Activated CD8-positive, alpha-beta T cell treated with anti-CD3 and anti-CD28 coated beads, Interleukin-2, amount 10 ng/mL, durations not matched to agents 7 days and 5 days (primary cell): ENCODE measurements around the gene TMPRSS13. TPM values are rescaled to one million over a fixed set of nuclear protein-coding genes. Genes with fewer than 3 reads are reported as not detected.

Experiments used
- ATAC-seq: fragments of 150-1000 bp; cut with Tn5 transposase; one replicate; pipeline ENCODE4 v1.10.0; 2021; ENCODE audit warnings: moderate library complexity
- CTCF ChIA-PET: fragments of 350-600 bp; sonication (Branson Sonifier 250); formaldehyde crosslinking; loops from one replicate; lab custom pipeline; 2021; ENCODE audit warnings: antibody characterized with exemption; lab: Charles Lee
- POLR2A ChIA-PET: fragments of 350-600 bp; sonication (Branson Sonifier 250); formaldehyde crosslinking; loops from one replicate; lab custom pipeline; 2021; ENCODE audit warnings: antibody characterized with exemption; lab: Charles Lee
- DNase-seq: peaks from one replicate; pipeline ENCODE4 v3.0.0-alpha.2; 2020
- H3K27ac Mint-ChIP-seq: one replicate; pipeline ENCODE4 v1.8.0; 2021; ENCODE audit warnings: mild to moderate bottlenecking, mixed read lengths
- H3K27me3 Mint-ChIP-seq: one replicate; pipeline ENCODE4 v1.8.0; 2021; ENCODE audit warnings: low read depth, mixed read lengths
- H3K36me3 Mint-ChIP-seq: one replicate; pipeline ENCODE4 v1.8.0; 2021; ENCODE audit warnings: low read depth, mixed read lengths
- H3K4me1 Mint-ChIP-seq: one replicate; pipeline ENCODE4 v1.8.0; 2021; ENCODE audit warnings: low read depth, mixed read lengths
- H3K4me3 Mint-ChIP-seq: one replicate; pipeline ENCODE4 v1.8.0; 2021; ENCODE audit warnings: mild to moderate bottlenecking, mixed read lengths
- H3K9me3 Mint-ChIP-seq: one replicate; pipeline ENCODE4 v1.8.0; 2022; ENCODE audit warnings: mixed read lengths; ENCODE audit not compliant: insufficient read depth
- total RNA-seq, 2 experiments: library from RNA; stranded (reverse); gene quantifications; one replicate each; pipeline ENCODE4 v1.2.3, GENCODE V29; 2021

TMPRSS13 gene
- total RNA-seq, 2 experiments from 2014 or later: 1.8 to 2.5 TPM

- Mint-ChIP-seq H3K4me1 (peaks cover 22% of the 10 kb centered on the region), H3K27ac (peak overlapping the region; percentile 53), H3K4me3 (no peak overlapping the region), H3K36me3 (no peaks in the 10 kb centered on the region), H3K27me3 (peaks cover 18% of the 10 kb centered on the region), H3K9me3 (no peaks in the 10 kb centered on the region)
- ChIA-PET POLR2A (interaction anchor here (0.6 kb wide), 1 partner anchor 1049 kb away, joined by 3 read pairs; no protein-coding TSS in a partner anchor), CTCF (interaction anchor here (0.5 to 3.9 kb wide), 5 partner anchors 11 to 86 kb away, joined by 3 to 21 read pairs (median 4); no protein-coding TSS in a partner anchor)
- no peak for ATAC-seq
- peak; percentile 16 for DNase-seq
Observed at GRCh38 chr11:117861151-117862018, 67.8 kb downstream of the TMPRSS13 start.

GRCh38 chr11:117860139-117860538 lies 69.1 kb downstream of the TMPRSS13 start:
- H3K9me3 Mint-ChIP-seq: no peaks in the 10 kb centered on the region
- CTCF ChIA-PET: interaction anchor here (1.4 to 3.9 kb wide), 3 partner anchors 17 to 193 kb away, joined by 4 to 21 read pairs (median 4); no protein-coding TSS in a partner anchor
- no peak overlapping the region for H3K27ac Mint-ChIP-seq
- no peaks in the 10 kb centered on the region for H3K36me3 Mint-ChIP-seq
- ATAC-seq: no peak
- POLR2A ChIA-PET: no interaction called here
- no peak for DNase-seq
- peaks cover 17% of the 10 kb centered on the region for H3K27me3 Mint-ChIP-seq
- no peak overlapping the region for H3K4me3 Mint-ChIP-seq
- peaks cover 22% of the 10 kb centered on the region for H3K4me1 Mint-ChIP-seq

DNA sequence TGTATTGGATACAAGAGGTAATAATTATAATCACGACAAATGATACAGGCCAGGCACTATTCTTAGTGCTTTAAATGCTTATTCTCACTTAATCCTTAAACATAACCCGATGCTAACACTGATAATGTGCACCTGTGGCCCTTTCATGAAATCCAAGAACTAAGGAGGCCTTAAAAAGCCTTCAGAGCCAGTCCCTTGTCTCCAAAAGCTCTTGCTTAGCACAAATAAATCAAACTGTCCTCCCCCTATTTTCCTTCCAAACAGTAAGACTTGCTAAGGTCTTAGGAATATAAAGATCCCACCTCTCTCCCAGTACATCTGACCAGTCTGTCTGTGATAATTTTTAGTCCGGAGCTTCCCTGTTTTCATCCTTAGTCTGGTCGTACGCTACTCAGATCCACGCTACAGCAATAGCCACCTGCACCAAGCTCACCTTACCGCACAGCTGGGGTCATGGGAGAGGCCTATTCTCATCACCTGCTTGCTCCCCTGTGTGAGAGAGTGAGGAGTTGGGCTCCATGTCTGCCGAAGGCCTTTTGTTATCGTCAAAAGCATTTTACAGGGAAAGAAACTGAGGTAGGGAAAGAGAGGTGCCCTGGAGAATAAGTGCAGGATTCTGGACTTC lies 69.6 kb downstream of the TMPRSS13 start:
- H3K27me3 Mint-ChIP-seq: peaks cover 17% of the 10 kb centered on the region
- POLR2A ChIA-PET: no interaction called here
- DNase-seq (peak; percentile 6), ATAC-seq (no peak)
- no peak overlapping the region for H3K4me3 Mint-ChIP-seq
- no peaks in the 10 kb centered on the region for H3K36me3 Mint-ChIP-seq
- H3K27ac Mint-ChIP-seq: no peak overlapping the region
- H3K9me3 Mint-ChIP-seq: no peaks in the 10 kb centered on the region
- H3K4me1 Mint-ChIP-seq: peaks cover 22% of the 10 kb centered on the region
- CTCF ChIA-PET: interaction anchor here (1.4 to 3.9 kb wide), 3 partner anchors 17 to 193 kb away, joined by 4 to 21 read pairs (median 4); no protein-coding TSS in a partner anchor

- ATAC-seq (no peak), DNase-seq (no peak)
- CTCF ChIA-PET: no interaction called here
Observed at GRCh38 chr11:117859061-117859460, 70.1 kb downstream of the TMPRSS13 start.

GRCh38 chr11:117857734-117858414 lies 71.3 kb downstream of the TMPRSS13 start:
- no peak overlapping the region for H3K4me3 Mint-ChIP-seq
- peaks cover 22% of the 10 kb centered on the region for H3K4me1 Mint-ChIP-seq
- peaks cover 14% of the 10 kb centered on the region for H3K27me3 Mint-ChIP-seq
- no peak for ATAC-seq
- no peak overlapping the region for H3K27ac Mint-ChIP-seq
- no peak for DNase-seq
- peaks cover 2% of the 10 kb centered on the region for H3K9me3 Mint-ChIP-seq
- H3K36me3 Mint-ChIP-seq: no peaks in the 10 kb centered on the region
- POLR2A ChIA-PET: no interaction called here
- CTCF ChIA-PET: no interaction called here

More at GRCh38 chr11:117859061-117859460, 70.1 kb downstream of the TMPRSS13 start:
- peaks cover 16% of the 10 kb centered on the region for H3K27me3 Mint-ChIP-seq
- POLR2A ChIA-PET: no interaction called here
- H3K36me3 Mint-ChIP-seq: no peaks in the 10 kb centered on the region
- H3K27ac Mint-ChIP-seq: no peak overlapping the region
- peaks cover 22% of the 10 kb centered on the region for H3K4me1 Mint-ChIP-seq
- H3K4me3 Mint-ChIP-seq: no peak overlapping the region
- H3K9me3 Mint-ChIP-seq: no peaks in the 10 kb centered on the region

DNA sequence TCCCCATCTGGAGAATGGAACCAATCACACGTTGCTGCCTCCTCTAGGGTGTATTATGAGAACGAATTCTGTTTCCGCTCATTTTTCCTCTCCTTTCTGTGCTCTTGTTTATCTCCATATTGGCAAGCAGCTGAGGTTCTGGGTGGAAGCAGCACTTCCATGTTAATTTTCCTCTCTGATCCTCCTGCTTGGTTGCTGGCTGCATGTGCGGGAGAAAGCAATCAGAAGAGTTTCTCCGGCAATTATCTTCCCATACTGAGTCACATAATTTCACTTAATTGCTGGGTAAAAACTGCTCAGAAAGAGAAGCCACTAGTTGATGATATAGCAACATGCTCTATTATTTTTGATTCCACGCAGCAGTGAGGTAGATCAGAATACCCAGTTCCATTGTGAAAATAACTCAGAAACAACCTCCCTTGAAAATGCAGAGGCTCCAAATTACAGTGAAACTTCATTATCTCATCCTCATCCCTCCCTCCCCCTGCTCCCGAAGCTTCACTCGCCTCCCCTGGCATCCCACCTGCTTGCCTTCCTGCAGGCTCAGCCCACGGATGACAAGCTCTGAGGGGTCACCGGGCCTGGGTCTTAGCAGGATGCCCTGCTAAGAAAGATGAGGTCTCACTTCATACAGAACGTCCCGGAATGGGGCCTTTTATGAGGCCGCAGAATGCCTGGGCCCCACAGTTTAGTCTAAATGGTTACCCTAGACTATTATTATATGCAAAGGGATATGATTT lies 73.1 kb downstream of the TMPRSS13 start:
- POLR2A ChIA-PET: interaction anchor here (0.7 kb wide), 1 partner anchor 249 kb away, joined by 3 read pairs; no protein-coding TSS in a partner anchor

DNA sequence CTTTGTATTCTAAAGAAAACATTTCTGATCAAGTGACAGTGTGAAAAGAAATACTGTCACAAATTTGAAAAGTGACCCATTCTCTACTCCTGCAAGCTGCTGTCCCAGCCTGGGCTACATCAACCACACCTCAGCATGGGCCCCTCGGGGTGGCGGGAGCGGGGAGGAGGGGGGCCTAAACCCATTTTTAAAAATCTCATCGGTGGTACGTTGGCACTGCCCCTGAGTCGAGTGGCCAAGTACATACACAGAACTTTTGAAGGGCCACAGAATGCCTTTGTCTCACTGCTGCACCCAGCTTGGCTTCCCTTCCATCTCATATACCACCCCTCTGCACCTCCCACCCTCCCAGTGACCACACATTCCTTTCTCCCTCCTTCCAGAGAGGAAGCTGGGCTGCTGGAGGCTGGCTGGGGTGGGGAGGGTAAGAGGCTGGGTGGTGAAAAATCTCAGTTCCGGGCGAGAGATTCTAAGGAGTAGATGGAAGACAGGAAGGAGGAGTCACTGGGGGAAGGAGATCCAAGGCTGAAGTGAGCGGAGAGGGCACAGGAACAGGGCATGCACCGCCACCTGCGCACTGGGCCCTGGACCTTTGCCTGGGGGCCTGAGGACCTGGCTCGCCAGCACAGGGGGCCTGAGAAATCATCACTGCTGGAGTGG lies 73.9 kb downstream of the TMPRSS13 start:
- Mint-ChIP-seq H3K27ac (no peak overlapping the region), H3K4me3 (no peak overlapping the region), H3K4me1 (peaks cover 1% of the 10 kb centered on the region), H3K9me3 (peaks cover 8% of the 10 kb centered on the region), H3K27me3 (peaks cover 21% of the 10 kb centered on the region), H3K36me3 (no peaks in the 10 kb centered on the region)
- ATAC-seq: no peak
- CTCF ChIA-PET: interaction anchor here (0.7 to 8.0 kb wide), 3 partner anchors 18 to 198 kb away, joined by 3 to 51 read pairs (median 3); no protein-coding TSS in a partner anchor
- no peak for DNase-seq
- POLR2A ChIA-PET: interaction anchor here (0.7 kb wide), 1 partner anchor 248 kb away, joined by 3 read pairs; no protein-coding TSS in a partner anchor

More for the DNA sequence above, 73.1 kb downstream of the TMPRSS13 start:
- Mint-ChIP-seq H3K27me3 (peaks cover 21% of the 10 kb centered on the region), H3K4me1 (peaks cover 5% of the 10 kb centered on the region), H3K36me3 (no peaks in the 10 kb centered on the region), H3K9me3 (peaks cover 8% of the 10 kb centered on the region), H3K27ac (no peak overlapping the region), H3K4me3 (no peak overlapping the region)
- CTCF ChIA-PET: interaction anchor here (8.0 kb wide), 1 partner anchor 90 kb away, joined by 51 read pairs; no protein-coding TSS in a partner anchor
- ATAC-seq (no peak), DNase-seq (no peak)

GRCh38 chr11:117852309-117852708 lies 76.9 kb downstream of the TMPRSS13 start:
- Mint-ChIP-seq H3K27ac (no peak overlapping the region), H3K4me3 (no peak overlapping the region), H3K4me1 (peaks cover 9% of the 10 kb centered on the region), H3K27me3 (peaks cover 23% of the 10 kb centered on the region), H3K9me3 (peaks cover 8% of the 10 kb centered on the region), H3K36me3 (no peaks in the 10 kb centered on the region)
- no peak for DNase-seq
- ChIA-PET CTCF (interaction anchor here (0.6 to 8.0 kb wide), 4 partner anchors 10 to 201 kb away, joined by 3 to 51 read pairs (median 5); no protein-coding TSS in a partner anchor), POLR2A (no interaction called here)
- ATAC-seq: no peak

DNA sequence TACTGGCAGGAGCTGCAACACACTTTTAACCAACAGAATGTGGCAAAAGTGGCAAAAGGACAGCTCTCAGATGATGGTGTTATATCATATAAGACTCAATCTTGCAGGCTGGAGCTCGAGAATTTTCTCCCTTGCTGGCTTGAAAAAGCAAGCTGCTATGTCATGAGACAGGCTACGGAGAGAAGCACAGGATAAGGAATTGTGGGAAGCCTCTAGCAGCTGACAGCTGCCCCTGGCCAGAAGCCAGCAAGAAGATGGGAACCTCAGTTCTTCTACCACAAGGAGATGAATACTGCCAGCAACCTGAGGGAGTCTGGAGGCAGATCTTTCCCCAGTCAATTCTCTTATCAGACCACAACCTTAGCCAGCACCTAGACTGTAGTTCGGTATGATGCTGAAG lies 77.3 kb downstream of the TMPRSS13 start:
- Mint-ChIP-seq H3K27me3 (peaks cover 24% of the 10 kb centered on the region), H3K4me3 (no peak overlapping the region), H3K27ac (no peak overlapping the region), H3K9me3 (peaks cover 8% of the 10 kb centered on the region), H3K36me3 (no peaks in the 10 kb centered on the region), H3K4me1 (peaks cover 9% of the 10 kb centered on the region)
- no peak for DNase-seq
- CTCF ChIA-PET: interaction anchor here (0.6 to 8.0 kb wide), 4 partner anchors 11 to 202 kb away, joined by 3 to 51 read pairs (median 5); no protein-coding TSS in a partner anchor
- no peak for ATAC-seq
- POLR2A ChIA-PET: no interaction called here

DNA sequence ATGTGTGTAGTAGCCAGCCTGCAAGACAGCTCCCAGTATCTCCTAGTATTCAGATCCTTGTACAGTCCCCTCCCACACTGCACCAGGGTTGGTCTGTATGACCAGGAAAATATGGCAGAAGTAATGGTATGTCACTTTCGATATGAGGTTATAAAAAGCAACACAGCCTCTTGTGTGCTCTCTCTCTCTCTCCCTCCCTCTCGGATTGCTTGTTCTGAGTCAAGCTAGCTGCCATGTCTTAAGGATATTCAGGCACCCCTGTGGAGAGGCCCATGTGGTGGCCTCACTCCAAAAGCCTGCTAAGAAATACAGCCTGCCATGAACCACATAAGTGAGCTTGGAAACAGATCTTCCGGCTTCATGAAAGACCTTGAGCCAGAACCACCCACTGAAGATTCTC lies 78.1 kb downstream of the TMPRSS13 start:
- Mint-ChIP-seq H3K27ac (no peak overlapping the region), H3K4me3 (no peak overlapping the region), H3K9me3 (peaks cover 8% of the 10 kb centered on the region), H3K4me1 (peaks cover 9% of the 10 kb centered on the region), H3K27me3 (peaks cover 26% of the 10 kb centered on the region), H3K36me3 (no peaks in the 10 kb centered on the region)
- CTCF ChIA-PET: interaction anchor here (1.5 to 8.0 kb wide), 2 partner anchors 53 to 95 kb away, joined by 5 to 51 read pairs; no protein-coding TSS in a partner anchor
- ATAC-seq: no peak
- POLR2A ChIA-PET: no interaction called here
- no peak for DNase-seq
